Measurements from ENCODE around the gene ADAMTSL2.

Gene ADAMTSL2

GRCh38 chr9:133536080-133536479, 1.6 kb downstream of the ADAMTSL2 start:
- no peak for DNase-seq

- DNase-seq, result no peak
Observed at GRCh38 chr9:133536536-133536935, 2.0 kb downstream of the ADAMTSL2 start.

DNA sequence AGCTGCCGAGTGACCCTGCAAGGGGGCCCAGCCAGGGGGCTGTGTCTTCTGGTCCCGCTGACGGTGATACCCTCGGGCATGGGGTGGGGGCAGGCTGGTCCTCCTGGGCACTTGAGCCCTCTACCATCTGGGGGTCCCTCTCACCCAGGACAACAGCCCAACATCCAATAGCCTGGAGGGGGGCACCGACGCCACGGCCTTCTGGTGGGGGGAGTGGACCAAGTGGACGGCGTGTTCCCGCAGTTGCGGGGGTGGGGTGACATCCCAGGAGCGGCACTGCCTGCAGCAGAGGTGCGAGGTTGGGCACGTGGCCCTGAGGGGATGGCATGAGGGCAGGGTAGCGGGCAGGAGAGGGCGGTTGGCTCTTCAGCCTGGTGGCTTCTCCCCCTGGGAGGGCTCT, 2.8 kb downstream of the ADAMTSL2 start:
- DNase-seq, result no peak

- no peak for DNase-seq
Observed at GRCh38 chr9:133538176-133538575, 3.7 kb downstream of the ADAMTSL2 start.

DNA sequence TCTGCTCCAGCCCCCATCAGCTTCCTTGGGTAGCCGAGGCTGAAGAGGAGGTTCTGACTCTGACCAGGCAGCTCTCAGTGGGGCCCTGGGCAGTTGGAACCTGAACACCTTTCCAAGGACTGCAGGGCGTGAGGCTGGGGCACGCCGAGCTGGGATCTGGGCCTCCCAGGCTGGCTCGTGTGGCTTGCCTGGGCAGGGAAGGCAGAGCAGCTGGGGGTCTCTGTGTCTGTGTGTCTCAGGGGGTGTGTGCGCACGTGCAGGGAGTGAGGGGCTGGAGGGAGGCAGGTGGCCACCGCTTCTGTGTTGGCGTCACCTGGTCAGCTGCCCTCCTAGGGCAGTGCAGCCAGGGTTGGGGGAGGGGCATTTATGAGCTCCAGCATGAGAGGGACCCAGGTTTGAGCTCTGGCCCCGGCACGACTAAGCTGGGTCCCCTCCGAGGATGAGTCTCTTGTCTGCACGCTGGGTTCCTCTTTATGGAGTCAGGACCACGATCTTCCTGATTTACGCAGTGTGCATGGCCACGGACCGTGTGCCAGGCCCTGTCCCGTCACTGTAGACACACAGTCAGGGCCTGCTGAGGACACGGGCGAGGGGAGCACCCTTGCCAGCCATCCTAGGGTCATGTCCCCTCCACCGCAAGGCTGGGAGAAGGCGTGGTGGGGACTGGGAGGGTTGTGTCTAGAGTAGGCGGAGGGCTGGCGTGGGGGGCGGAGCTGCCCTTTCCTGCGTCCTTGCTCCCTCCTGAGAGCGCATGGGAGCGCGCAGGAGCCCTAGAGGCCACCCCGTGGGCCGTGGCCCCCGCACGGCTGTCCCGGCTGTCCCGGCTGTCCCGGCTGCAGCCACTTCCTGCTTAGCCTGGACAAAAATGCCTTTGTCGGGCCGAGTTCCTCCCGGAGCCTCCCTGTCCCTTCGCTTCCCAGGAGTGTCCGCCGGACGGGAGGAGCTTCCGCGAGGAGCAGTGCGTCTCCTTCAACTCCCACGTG, 4.6 kb downstream of the ADAMTSL2 start:
- no peak for DNase-seq

- DNase-seq, result no peak
Observed at GRCh38 chr9:133539991-133540697, 5.6 kb downstream of the ADAMTSL2 start.

- no peak for DNase-seq
Observed at GRCh38 chr9:133540698-133541025, 6.2 kb downstream of the ADAMTSL2 start.

GRCh38 chr9:133542002-133542401, 7.5 kb downstream of the ADAMTSL2 start:
- DNase-seq, result no peak

DNA sequence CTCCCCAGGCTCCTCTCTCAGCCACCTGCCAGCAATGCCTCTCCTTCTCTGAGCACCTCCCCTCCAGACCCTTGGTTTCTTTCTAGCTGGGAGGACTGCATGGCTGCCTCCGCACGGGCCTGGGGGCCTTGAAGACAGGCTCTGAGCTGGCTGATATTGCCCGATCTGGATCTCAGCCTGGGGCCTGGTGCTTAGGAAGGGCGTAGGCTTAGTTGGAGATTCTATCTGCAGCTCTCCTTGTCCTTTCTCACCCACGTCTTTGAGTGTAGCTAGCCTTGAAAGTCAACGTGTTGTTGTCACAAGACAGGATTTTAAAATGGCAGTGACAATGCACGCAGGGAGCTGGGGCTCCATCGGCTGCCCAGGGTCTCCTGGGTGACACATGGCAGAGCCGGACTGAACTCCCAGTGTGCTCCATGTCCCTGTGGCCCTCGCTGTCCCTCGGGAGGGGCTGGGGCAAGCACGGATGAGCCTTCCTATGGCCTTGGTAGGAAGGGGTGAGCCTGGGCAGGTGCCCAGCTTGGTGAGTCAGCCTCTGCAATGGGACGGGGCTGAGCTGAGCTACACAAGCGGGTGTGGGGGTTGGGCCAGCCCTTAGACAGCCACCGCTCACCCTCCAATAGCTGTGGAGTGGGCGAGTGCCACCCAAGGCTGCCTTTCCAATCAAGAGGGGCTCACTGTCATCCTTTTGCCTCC, 9.4 kb downstream of the ADAMTSL2 start:
- DNase-seq, result peak; percentile 48

GRCh38 chr9:133545494-133546286, 11.2 kb downstream of the ADAMTSL2 start:
- DNase-seq, result no peak

GRCh38 chr9:133546287-133546680, 11.8 kb downstream of the ADAMTSL2 start:
- no peak for DNase-seq

GRCh38 chr9:133547116-133547515, 12.6 kb downstream of the ADAMTSL2 start:
- DNase-seq, result no peak

DNA sequence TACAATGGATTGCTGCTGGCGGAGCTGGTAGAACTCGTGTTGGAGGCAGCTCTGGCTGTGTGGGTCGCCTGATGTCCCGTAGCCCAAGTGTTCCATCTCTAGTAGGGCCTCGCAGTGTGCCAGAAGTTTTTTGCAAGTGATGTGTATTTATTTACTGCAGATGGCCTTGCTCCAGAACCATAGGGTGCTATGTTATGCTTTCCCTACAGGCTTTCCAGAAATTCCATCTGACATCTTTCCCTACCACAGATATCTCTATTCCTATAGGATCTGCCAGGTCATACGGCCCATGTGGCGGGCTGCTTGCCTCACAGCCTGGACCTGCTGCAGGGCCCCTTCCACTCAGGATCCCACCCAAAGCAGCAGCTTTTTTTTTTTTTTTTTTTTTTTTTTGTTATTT, 16.9 kb downstream of the ADAMTSL2 start:
- no peak for DNase-seq

- no peak for DNase-seq
Observed at GRCh38 chr9:133552236-133552635, 17.7 kb downstream of the ADAMTSL2 start.

DNA sequence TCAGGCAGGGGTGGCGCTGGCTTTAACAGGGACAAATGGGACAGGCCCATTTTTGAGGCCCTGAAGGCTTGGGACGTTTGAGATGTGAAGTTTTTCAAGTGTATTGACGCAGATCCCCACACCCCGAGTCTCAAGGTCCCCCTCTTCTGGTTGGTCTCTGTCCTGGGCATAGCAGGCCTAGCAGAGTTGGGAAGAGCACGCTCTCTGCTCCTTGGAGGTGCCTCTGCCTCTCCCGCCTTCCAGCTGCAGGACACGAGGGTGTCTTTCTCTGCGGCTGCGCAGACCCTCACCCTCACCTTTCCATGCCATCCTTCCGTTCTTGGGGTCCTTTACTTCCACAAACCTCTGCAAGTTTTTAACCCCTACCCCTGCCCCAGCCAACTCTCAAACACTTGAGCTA, 18.6 kb downstream of the ADAMTSL2 start:
- no peak for DNase-seq

GRCh38 chr9:133553973-133554713, 19.6 kb downstream of the ADAMTSL2 start:
- DNase-seq, result no peak

DNA sequence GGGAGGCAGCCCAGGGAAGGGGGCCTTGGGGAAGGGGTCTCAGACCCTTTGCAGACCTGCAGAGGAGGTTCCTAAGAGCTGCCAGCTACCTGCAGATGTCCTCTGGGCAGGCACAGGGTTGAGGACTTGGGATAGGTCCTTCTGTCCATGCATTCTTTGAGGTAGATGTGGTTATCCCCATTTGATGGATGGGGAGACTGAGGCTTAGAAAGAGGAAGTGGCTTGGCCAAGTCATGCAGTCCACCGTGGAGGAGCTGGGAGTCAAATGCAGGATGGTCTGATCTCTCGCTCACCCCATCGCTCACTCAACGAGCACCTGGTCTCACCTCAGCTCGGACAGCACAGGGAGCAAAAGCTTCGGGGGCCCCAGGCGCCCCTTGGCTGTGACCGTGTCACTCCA, 20.2 kb downstream of the ADAMTSL2 start:
- DNase-seq, result no peak

GRCh38 chr9:133556354-133556753, 21.9 kb downstream of the ADAMTSL2 start:
- no peak for DNase-seq

DNA sequence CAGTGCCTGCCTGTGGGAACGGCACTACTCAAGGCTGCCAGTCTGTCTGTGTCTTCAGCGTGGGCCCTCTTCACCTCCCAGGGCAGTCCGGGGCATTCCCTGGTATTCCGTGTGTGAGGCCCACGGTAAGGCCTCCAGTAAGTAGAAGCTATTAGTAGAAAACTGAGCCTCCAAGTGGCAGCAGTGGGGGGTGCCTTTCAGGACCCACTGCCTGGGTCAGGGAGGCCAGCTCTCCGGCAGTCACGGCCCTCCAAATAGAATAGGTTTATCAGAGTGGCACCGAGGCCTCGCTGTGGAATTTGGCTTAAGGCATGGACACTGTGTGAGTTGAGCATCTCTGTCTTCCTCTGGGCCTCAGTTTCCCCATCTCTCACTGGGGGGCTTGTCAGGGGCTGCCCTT, 23.1 kb downstream of the ADAMTSL2 start:
- no peak for DNase-seq

GRCh38 chr9:133558191-133559126, 24.0 kb downstream of the ADAMTSL2 start:
- peak; percentile 38 for DNase-seq

- no peak for DNase-seq
Observed at GRCh38 chr9:133560311-133560710, 25.8 kb downstream of the ADAMTSL2 start.
